H7 (cell line): Measurements from ENCODE around the gene WSCD1. TPM values are rescaled to one million over a fixed set of nuclear protein-coding genes. Genes with fewer than 3 reads are reported as not detected.
A peak's percentile ranks its signal among the peaks of the same experiment; 100 is the strongest.

Experiments used
- DNase-seq: peaks from one replicate; pipeline ENCODE4 v3.0.0; 2012
- H3K27me3 ChIP-seq: 2 replicates; pipeline ENCODE4 v1.6.0; 2011; ENCODE audit warnings: mild to moderate bottlenecking, low read length; ENCODE audit not compliant: control insufficient read depth, insufficient read depth
- H3K36me3 ChIP-seq: replicated peaks from 2 replicates; pipeline ENCODE4 v1.5.1; 2011; ENCODE audit warnings: low read length; ENCODE audit not compliant: control insufficient read depth, insufficient read depth
- H3K4me3 ChIP-seq: 2 replicates; pipeline ENCODE4 v1.5.1; 2011; ENCODE audit warnings: low read depth, mild to moderate bottlenecking, control low read depth, low read length, moderate library complexity; ENCODE audit not compliant: insufficient read depth
- total RNA-seq: library from RNA; depleted of rRNA; stranded (reverse); fragments of >200 nt; shearing (Covaris generic); gene quantifications from 2 replicates; pipeline ENCODE4 v1.2.3, GENCODE V29; 2014

Gene WSCD1
- total RNA-seq, 1 experiment from 2014 or later: 37.0 TPM

DNA sequence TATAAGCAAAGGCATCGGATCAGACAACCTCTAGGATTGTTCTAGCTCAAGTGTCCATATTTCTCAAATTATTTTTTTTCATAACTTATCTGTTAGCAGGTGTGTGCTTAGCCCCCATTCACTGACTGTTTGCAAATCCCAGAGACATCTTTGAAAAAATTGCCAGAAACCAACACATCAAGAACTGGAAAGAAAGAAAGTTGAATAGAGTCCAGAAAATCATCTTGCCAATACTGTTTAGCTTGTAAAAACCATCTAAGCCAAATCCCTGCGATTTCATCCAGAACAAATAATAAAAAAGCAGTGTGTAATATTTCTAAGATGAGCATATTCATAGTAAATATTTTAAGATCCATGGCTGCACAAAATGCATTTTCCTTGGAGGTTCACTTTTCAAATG lies 64.5 kb downstream of the WSCD1 start:
- H3K27me3 ChIP-seq: no peaks in the 10 kb centered on the region
- H3K4me3 ChIP-seq: no peak overlapping the region
- no peaks in the 10 kb centered on the region for H3K36me3 ChIP-seq
- no peak for DNase-seq

DNA sequence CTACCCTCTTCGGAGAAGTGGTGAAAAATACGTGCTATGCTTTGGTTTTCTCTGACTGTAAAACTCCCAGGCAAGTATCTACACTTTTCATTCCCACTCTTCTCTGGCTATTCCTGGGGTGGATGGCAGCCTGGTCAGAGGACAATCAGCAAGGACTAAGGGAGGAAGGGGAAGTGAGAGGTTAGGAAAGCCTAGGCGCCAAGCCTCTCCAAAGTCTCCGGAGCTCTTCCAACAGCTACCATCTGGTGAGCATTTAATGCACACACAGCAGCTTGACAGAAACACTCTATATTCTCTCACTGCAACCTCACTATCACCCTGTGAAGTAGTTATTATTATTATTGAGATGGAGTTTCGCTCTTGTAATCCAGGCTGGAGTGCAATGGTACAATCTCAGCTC lies 65.1 kb downstream of the WSCD1 start:
- Histone ChIP-seq H3K4me3 (no peak overlapping the region), H3K36me3 (no peaks in the 10 kb centered on the region), H3K27me3 (no peaks in the 10 kb centered on the region)
- DNase-seq: no peak

DNA sequence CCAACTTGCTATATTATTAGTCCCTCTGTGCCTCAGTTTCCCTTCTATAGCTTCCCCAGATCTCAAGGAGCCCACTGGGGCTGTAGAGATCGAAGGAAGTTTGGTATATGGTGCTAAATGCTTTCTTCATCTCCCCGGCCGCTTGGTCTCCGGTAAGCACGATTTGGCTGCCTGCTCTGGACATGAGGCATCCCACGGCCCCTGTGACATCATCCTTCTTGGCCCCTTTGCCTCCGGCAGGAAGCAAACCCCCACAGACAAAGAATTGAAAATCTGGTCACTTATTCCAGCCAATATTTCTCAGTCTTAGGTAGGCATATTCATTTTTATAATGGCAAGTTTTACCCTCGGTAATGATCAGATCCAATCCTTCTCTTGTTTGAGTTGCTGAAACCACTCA lies 65.8 kb downstream of the WSCD1 start:
- H3K27me3 ChIP-seq: no peaks in the 10 kb centered on the region
- no peak for DNase-seq
- H3K36me3 ChIP-seq: no peaks in the 10 kb centered on the region
- H3K4me3 ChIP-seq: no peak overlapping the region

DNA sequence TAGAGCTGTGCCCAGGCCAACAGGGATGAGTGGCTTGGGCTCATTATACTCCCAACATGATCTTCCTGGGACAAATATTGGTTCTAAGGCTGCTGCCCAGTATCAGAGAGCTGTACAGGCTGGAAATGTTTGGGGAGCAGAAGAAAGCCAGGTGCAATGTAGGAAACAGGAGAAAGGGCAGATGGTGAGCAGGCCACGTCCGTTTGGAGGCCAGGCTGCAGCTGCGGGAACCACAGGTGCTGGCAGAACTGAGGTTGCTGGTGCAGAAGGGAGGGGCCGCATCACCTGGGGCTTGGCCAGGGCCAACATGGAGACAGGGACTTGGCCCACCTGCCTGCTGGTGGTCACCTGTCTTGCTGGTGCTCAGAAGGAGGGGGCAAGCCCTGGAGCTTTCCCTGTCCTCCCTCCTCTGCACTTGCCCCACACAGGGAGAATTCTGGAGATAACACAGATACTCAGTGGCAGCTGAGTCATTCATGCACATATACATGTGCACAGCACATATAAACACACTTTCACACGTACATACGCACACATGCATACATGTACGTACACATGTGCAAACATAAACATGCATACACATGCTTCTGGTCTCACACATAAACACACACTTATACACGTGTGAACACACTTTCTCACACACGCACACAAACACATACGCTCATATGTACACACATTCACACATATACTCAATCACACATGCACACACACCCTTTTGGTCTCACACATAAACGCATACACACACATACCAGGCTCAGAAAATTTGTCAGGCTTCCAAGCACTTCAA lies 67.7 kb downstream of the WSCD1 start:
- DNase-seq: no peak
- Histone ChIP-seq H3K27me3 (no peaks in the 10 kb centered on the region), H3K4me3 (no peak overlapping the region), H3K36me3 (no peaks in the 10 kb centered on the region)

DNA sequence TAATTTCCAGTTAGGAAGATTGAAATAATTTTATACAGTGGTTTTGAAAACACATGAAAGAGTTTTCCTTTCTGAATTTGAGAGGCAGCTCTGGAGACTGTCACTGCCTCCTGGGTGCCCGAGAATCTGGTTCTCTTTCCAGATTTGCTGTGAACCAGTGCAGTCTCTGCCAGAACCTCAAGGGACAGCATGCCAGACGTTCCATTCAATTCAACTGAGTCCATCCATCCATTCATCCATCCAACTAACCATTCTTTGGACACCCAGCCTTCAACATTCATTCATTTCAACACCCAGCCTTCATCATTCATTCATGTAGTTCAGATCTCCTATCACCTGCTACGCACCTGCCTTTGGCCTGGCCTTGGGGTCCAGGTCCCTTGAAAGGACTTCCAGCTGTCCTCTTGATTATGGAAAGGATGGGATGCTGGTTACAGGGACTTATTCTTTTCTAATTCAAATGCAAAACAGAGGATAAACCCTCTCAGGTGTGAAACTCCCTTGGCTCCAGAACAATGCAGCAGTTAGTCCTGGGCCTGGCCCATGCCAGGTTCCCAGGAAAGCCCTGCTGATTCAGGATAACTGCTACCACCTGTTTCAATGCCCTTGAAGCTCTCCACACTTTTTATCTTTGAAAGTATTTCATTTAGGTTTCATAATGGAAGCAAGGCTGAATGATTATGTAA lies 68.7 kb downstream of the WSCD1 start:
- no peak overlapping the region for H3K4me3 ChIP-seq
- H3K27me3 ChIP-seq: no peaks in the 10 kb centered on the region
- no peaks in the 10 kb centered on the region for H3K36me3 ChIP-seq
- peak; percentile 64 for DNase-seq

DNA sequence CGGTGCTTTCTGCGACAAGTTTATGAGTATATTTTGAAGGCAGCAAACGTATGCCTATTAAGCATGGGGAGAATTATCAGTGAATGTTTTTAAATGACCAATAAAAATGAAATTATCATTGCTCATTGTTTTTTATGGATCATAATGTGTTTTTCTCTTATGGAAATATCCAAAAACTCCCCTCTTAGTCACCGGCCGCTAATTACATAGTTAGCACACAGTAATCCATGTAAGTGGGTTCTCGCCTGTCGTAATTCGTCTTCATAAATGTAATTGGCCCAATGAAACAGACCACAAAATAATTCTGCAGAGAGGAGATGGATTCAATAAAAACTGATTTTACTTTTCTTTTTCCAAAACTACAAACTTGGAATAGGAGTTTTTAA lies 69.3 kb downstream of the WSCD1 start:
- Histone ChIP-seq H3K36me3 (no peaks in the 10 kb centered on the region), H3K27me3 (no peaks in the 10 kb centered on the region), H3K4me3 (no peak overlapping the region)
- no peak for DNase-seq

DNA sequence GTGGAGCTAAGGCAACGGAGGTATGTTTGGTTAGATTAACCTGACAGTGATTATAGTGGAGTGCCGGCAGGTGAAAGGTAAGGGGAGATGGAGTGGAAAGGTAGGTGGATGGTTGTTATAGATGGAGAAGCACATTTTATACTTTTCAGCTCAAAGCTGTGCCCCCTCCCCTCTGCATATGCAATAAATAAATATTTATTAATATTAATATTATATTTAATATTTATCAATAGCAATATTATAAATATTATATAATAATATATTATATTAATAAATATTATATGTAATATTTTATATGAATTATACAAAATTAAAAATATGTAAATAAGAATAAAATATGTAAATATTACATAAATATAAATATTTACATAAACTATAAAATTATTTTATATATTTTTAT lies 70.0 kb downstream of the WSCD1 start:
- H3K4me3 ChIP-seq: no peak overlapping the region
- H3K36me3 ChIP-seq: no peaks in the 10 kb centered on the region
- DNase-seq: no peak
- no peaks in the 10 kb centered on the region for H3K27me3 ChIP-seq

DNA sequence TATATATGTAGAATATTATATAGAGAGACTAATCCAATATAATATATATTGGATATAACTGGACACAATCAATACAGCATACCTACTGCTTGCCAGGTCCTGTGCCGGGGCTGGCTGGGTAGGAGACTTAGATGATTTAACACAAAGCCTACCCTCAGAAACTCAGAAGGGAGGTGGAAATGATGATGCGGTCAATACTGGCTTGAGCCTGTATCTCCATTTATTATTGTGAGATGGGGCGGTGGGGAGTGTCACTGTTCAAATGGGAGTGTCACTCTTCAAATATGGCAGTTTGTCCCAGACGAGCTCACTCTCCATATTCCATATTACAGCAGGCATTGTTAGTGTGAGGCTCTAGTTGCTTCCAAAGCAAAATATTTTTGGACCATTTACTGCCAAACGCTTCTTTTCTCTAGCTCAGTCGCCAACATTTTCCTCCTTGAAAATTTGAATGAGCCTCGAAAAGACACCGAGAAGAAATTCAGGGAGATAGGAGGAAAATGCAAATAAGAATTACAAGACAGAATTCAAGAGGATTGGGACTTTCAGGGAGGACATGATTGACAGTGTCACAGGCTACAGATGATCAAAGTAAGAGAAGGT lies 70.7 kb downstream of the WSCD1 start:
- H3K27me3 ChIP-seq: no peaks in the 10 kb centered on the region
- no peak for DNase-seq
- no peak overlapping the region for H3K4me3 ChIP-seq
- no peaks in the 10 kb centered on the region for H3K36me3 ChIP-seq

DNA sequence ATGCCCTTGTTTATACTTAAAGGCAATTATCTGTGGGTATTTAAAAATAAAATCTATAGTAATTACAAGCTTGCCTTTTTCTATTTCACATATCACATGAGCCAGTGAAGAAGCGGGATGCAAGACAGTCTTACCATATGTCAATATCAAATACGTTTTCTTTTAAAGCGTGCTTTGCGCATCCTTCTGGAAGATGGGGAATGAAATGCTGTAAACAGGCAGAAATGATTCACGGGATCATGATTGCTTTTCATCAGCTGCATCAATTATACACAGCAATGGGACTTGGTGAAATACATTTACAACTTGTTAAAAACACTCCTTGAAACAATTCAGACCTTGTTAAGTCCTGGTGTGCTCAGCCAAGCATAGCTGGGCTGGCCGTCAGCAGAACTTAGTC lies 72.5 kb downstream of the WSCD1 start:
- H3K27me3 ChIP-seq: no peaks in the 10 kb centered on the region
- H3K36me3 ChIP-seq: no peaks in the 10 kb centered on the region
- DNase-seq: no peak

DNA sequence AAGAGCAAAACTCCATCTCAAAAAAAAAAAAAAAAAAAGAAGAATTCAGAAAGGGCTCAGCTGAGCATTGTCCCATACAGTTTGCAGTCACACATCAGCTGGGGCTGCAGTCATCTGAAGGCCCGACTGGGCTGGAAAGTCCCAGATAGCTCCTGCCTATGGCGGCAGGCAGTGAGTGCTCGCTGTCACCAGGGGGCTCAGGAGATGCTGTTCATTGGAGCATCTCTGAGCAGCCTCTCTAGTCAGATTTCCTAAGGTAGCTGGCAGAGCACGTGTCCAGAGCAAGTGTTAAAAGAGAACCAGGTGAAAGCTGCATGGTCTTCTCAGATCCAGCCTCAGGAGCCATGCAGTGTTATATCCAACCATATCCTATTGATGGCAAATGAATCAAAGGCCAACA lies 75.8 kb downstream of the WSCD1 start:
- no peak overlapping the region for H3K4me3 ChIP-seq
- H3K36me3 ChIP-seq: no peaks in the 10 kb centered on the region
- no peak for DNase-seq
- no peaks in the 10 kb centered on the region for H3K27me3 ChIP-seq

More for the DNA sequence above, 72.5 kb downstream of the WSCD1 start:
- no peak overlapping the region for H3K4me3 ChIP-seq

DNA sequence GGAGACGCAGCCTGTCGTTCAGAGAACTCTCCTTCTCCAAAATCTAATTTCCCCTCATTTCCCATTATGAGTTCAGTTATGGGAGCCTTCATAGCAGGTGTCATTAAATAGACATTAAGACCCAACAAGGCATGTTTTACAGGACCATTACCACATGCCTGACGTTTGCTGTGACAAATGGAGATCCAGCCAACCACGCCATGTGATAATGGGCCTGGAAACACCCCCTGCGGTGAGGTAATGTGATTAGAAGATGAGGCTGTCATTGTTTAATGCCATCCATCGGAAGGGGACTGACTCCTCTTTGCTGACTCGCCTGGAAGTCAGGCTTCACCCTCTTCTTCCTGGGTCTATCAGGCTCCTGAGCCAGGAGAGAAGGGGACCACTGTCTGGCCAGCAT lies 76.9 kb downstream of the WSCD1 start:
- Histone ChIP-seq H3K27me3 (no peaks in the 10 kb centered on the region), H3K36me3 (no peaks in the 10 kb centered on the region), H3K4me3 (no peak overlapping the region)
- DNase-seq: no peak

DNA sequence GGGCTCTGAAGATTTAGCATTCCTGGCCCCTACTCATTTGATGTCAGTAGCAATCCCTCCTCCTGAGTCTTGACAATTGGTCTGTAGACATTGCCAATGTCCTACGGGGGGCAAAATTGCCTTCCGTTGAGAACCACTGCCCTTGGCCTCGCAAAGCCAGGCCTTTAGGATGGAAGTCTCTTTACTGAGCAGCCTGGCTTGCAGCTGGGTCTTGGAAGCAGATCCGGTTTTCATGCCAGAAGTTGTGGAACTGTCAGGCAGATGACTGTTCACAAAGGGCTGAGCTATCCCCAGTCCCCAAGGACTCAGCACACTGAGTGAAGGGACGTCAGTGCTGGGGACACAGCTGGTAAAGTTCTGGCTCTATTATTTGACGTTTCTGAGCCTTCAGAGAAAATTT lies 83.2 kb downstream of the WSCD1 start:
- no peak overlapping the region for H3K4me3 ChIP-seq
- no peaks in the 10 kb centered on the region for H3K36me3 ChIP-seq
- no peaks in the 10 kb centered on the region; the same call in 1 of the 2 replicates for H3K27me3 ChIP-seq
- DNase-seq: no peak

DNA sequence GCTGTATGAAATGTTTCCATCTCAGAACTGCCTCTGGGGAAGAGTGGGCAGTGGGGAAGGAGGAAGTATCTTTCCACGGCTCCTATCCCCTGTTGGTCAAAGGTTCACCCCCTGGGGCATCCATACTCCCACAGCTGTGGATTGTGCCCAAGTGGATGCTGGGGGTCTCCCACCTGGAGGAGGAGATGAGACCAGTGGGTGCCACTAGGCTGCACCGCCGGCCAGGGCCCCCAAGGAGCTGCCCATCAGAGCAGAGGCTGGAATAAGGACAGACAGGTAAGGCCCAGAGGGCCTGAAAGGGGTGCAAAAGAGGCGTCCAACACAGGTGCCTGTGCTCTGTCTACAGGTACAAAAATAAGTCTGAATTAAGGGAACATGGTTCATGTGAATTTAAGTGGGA lies 87.5 kb downstream of the WSCD1 start:
- DNase-seq: no peak
- H3K36me3 ChIP-seq: no peaks in the 10 kb centered on the region
- no peak overlapping the region for H3K4me3 ChIP-seq
- H3K27me3 ChIP-seq: no peaks in the 10 kb centered on the region; the same call in 1 of the 2 replicates

DNA sequence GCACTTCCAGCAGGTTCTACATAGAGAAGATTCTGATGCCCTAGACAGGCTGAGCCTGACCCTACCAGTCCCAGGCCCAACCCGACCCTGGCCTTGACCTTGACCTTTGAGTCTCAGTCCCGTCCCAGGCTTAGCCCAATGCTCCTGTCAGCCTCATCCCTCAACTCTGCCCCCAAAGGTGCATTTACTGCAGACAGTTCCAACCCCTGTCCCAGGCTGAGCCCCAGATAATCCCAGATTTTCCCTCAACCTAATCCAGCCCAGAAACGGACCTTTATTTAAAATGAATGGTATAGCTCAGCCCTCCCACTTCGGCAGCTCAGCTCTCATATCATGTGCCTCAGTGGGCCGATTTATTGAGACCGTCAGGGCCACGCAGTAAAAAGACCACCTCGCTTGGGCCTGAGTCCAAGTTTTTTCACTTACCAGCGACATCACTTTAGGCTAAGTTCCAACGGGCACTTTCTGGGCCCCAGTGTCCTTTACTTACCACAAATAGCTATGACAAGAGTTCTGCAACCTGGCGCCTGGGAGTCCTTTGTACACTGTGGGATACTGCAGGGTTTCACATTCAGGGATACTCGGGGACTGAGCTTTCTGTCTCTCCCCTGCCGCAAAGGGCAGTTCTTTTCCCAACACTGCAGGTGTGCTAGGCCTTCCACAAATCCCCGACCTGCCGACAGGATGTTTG lies 89.5 kb downstream of the WSCD1 start:
- H3K27me3 ChIP-seq: no peaks in the 10 kb centered on the region; the same call in 1 of the 2 replicates
- no peaks in the 10 kb centered on the region for H3K36me3 ChIP-seq
- DNase-seq: no peak

DNA sequence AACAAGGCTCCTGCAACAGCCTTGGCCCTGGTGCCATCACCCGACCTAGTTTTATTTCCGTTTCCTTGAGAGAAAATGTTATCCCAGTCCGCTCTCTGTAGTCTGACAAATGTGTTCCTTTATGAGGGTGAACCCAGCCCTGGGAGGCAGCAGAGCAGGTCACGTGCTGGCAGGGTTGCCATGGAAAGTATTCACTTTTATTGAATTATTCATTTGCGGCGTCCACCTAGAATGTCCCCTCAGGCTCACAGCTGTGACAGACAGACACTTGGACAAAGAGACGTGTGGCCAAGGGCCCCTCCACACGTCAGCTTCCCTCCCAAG lies 90.0 kb downstream of the WSCD1 start:
- Histone ChIP-seq H3K27me3 (no peaks in the 10 kb centered on the region; the same call in 1 of the 2 replicates), H3K4me3 (no peak overlapping the region), H3K36me3 (no peaks in the 10 kb centered on the region)
- no peak for DNase-seq

More for the DNA sequence above, 89.5 kb downstream of the WSCD1 start:
- H3K4me3 ChIP-seq: no peak overlapping the region
